ENCODE results near the gene XXYLT1. TPM values are rescaled to one million over a fixed set of nuclear protein-coding genes. Genes with fewer than 3 reads are reported as not detected.
A peak's percentile ranks its signal among the peaks of the same experiment; 100 is the strongest.

Gene XXYLT1
- total RNA-seq, 4 donors from 2014 or later = 5.4 to 18.2 (median 6.9) TPM

- DNase-seq = no peak
- no peak for TF ChIP-seq CTCF (IDR thresholded peaks at IDR 0.05)
- no peak for TF ChIP-seq POLR2A (IDR thresholded peaks at IDR 0.05)
- Histone ChIP-seq H3K27ac (no peak overlapping the region), H3K4me1 (peaks cover 0 to 33% (median 0%) of the 10 kb centered on the region in 4 donors), H3K4me3 (no peak overlapping the region), H3K9me3 (no peaks in the 10 kb centered on the region), H3K27me3 (no peaks in the 10 kb centered on the region), H3K36me3 (no peaks in the 10 kb centered on the region)
These were observed 87.7 kb downstream of the XXYLT1 start for GRCh38 chr3:195183071-195183776.

GRCh38 chr3:195182470-195182795, 88.5 kb downstream of the XXYLT1 start:
- peaks cover 0 to 31% (median 0%) of the 10 kb centered on the region in 4 donors for H3K4me1 ChIP-seq
- no peak for TF ChIP-seq CTCF (IDR thresholded peaks at IDR 0.05)
- TF ChIP-seq POLR2A (IDR thresholded peaks at IDR 0.05) = no peak
- no peaks in the 10 kb centered on the region for H3K27me3 ChIP-seq
- no peak overlapping the region for H3K4me3 ChIP-seq
- DNase-seq = no peak
- H3K9me3 ChIP-seq = no peaks in the 10 kb centered on the region
- peak overlapping the region in 3 of 4 donors; percentile 11 to 44 (median 39) for H3K27ac ChIP-seq
- no peaks in the 10 kb centered on the region for H3K36me3 ChIP-seq

GRCh38 chr3:195181741-195182469, 89.1 kb downstream of the XXYLT1 start:
- DNase-seq = no peak
- no peak for TF ChIP-seq CTCF (IDR thresholded peaks at IDR 0.05)
- TF ChIP-seq POLR2A (IDR thresholded peaks at IDR 0.05) = no peak
- H3K9me3 ChIP-seq = no peaks in the 10 kb centered on the region
- H3K27me3 ChIP-seq = no peaks in the 10 kb centered on the region
- H3K4me1 ChIP-seq = peaks cover 0 to 31% (median 0%) of the 10 kb centered on the region in 4 donors
- H3K36me3 ChIP-seq = no peaks in the 10 kb centered on the region
- peak overlapping the region in 3 of 4 donors; percentile 21 to 44 (median 39) for H3K27ac ChIP-seq
- no peak overlapping the region for H3K4me3 ChIP-seq

- TF ChIP-seq POLR2A (IDR thresholded peaks at IDR 0.05) = no peak
- TF ChIP-seq CTCF (IDR thresholded peaks at IDR 0.05) = no peak
- peaks cover 0 to 31% (median 0%) of the 10 kb centered on the region in 4 donors for H3K4me1 ChIP-seq
- DNase-seq = no peak
- H3K4me3 ChIP-seq = no peak overlapping the region
- no peaks in the 10 kb centered on the region for H3K27me3 ChIP-seq
- H3K36me3 ChIP-seq = no peaks in the 10 kb centered on the region
- H3K27ac ChIP-seq = peak overlapping the region in 1 of 4 donors; percentile 44
- no peaks in the 10 kb centered on the region for H3K9me3 ChIP-seq
These were observed 89.9 kb downstream of the XXYLT1 start for GRCh38 chr3:195181113-195181498.

- peaks cover 0 to 31% (median 0%) of the 10 kb centered on the region in 4 donors for H3K4me1 ChIP-seq
- peak overlapping the region in 3 of 4 donors; percentile 7 to 67 (median 39) for H3K27ac ChIP-seq
- DNase-seq = no peak
These were observed 90.4 kb downstream of the XXYLT1 start for GRCh38 chr3:195180490-195181112.

More at GRCh38 chr3:195180490-195181112, 90.4 kb downstream of the XXYLT1 start:
- TF ChIP-seq POLR2A (IDR thresholded peaks at IDR 0.05) (no peak), CTCF (IDR thresholded peaks at IDR 0.05) (no peak)
- Histone ChIP-seq H3K4me3 (no peak overlapping the region), H3K9me3 (no peaks in the 10 kb centered on the region), H3K27me3 (no peaks in the 10 kb centered on the region), H3K36me3 (no peaks in the 10 kb centered on the region)
